SKM-1 (cell line): ENCODE measurements around the gene ROR2.

Source experiments
- DNase-seq: peaks from one replicate; lab custom pipeline; 2025; ENCODE audit not compliant: unreplicated experiment; lab: John Stamatoyannopoulos, UW

Gene ROR2

DNA sequence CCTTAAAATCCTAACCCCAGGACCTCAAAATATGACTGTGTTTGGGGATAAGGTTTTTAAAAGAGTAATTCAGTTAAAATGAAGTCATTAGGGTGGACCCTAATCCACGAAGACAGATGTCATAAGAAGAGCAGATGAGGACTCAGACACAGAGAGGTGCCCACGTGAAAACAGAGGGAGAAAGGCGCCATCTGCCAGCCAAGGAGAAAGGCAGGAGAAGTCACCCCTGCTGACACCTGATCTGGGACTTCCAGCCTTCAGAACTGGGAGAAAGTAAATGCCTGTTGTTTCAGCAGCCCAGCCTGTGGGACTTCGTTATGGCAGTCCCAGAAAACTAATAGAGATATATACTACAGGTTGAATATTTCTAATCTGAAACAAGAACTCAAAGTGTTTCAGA lies 67.4 kb downstream of the ROR2 start:
- DNase-seq, result no peak

DNA sequence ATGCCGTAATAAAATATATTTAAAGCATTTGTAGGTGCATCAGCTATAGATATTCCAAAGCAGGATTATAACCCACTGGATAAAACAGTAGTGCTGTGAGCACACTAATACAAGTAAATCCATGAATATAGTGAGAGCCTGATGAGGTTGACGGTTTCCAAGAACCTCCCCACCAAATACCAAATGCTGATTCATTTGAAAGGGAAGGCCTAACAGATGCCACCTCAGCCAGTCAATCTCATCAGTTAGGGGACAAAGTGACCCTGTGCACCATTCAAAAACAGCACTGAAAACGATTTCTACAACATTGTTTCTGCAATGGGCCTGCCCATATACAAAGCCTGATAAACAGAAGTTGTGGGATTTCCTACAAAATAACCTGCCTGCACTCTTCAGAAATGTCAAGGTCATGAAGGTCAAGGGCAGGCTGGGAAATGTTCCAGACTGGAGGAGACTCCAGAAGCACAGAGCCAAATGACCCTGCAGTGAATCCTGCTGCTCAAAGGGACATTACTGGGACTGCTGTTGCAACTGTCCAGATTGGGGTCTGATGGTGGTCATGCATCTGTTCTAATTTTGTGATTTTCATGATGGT lies 69.6 kb downstream of the ROR2 start:
- DNase-seq, result no peak

DNA sequence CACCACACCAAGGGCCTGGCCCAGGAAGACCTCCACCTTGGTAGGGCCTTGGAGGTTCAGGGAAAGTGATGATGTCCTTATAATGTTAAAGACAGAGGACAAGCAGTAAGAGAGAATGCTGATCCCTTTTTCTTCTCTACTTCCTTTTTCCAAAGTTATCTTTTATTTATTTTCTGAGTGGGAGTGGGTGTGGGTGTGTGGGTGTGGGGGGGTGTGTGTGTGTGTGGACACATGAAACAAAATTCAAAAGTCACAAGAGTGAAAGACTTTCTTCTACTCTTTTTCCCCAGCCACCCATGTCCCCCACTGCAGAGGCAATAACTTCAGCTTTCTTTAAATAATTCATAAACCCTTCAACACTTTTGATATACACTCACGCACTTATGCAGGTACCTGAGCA lies 70.8 kb downstream of the ROR2 start:
- DNase-seq, result no peak

DNA sequence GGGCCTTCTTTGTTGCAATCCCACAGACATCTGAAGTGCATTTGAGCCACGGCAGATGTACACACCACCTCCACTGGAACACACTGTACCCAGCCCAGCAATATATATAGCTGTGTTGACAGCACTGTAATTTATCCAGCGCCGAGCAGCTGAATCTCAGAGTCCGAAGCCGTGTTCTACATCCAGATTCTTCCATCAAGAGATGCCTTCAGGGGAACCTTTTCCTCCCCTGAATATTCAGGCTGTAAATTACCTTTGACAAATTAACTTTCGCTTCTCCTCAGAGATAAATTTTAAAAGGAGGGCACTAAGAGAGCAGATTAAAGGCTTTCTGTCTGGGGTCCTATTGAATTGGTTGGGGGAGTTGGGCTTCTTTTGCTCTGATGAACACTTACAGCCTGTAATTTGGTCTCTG lies 76.4 kb downstream of the ROR2 start:
- no peak for DNase-seq

DNA sequence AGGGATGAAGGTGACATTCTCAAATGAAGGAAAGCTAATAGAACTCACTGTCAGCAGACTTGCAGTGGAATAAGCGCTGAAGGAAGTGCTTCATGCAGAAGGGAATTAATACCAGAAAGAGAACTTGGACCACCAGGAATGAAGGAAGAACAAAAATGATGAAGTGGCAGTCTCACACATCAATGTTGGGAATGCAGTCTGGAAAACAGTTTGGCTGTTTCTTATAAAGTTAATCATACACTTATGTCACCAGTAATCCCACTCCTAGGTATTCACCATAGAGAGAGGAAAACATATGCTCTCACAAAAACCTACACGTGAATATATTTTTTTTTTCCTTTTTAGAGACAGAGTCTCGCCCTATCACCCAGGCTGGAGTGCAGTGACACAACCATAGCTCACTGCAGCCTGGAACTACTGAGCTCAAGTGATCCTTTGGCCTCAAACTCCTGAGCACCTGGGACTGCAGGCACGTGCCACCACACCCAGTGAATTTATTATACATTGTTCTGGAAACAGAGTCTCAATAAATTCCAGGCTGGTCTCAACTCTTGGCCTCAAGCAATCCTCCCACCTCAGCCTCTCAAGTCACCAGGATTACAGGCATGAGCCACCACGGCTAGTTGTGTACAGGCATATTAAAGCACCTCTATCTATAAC lies 81.2 kb downstream of the ROR2 start:
- DNase-seq, result no peak

DNA sequence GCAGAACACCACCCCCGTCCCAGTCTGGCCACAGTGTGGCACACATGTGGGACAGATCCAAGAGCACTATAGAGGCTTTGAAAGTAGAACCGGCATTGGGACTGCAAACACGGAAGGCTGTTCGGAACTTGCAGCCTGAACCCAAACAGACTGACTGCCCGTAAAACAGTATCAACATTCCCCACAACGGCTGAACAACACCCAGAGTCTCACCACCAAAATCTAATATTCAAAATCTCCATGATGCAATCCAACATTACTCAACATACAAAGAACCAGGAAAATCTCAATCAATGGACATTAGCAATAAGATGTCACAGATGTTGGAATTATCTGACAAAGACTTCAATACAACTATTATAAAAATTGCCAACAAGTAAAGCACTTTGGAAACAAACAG lies 82.3 kb downstream of the ROR2 start:
- DNase-seq, result no peak

DNA sequence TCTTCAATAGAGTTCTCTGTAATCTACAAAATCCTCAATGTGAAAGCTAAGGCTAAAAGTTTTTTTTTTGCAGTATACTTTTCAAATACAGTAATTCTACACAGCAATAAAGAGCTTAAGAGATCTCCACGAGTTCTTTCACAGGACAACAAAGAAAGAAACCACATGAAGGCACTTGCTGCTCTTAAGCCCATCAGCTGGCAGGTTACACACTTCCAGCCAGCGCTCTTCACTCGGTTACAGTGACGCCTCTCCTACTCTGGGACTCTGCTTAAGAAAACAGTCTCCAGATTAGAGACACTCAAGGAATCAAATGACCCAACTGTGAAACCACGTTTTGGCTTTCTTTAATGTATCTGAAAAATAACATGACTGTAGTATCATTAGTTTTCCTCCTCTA lies 85.0 kb downstream of the ROR2 start:
- no peak for DNase-seq

DNA sequence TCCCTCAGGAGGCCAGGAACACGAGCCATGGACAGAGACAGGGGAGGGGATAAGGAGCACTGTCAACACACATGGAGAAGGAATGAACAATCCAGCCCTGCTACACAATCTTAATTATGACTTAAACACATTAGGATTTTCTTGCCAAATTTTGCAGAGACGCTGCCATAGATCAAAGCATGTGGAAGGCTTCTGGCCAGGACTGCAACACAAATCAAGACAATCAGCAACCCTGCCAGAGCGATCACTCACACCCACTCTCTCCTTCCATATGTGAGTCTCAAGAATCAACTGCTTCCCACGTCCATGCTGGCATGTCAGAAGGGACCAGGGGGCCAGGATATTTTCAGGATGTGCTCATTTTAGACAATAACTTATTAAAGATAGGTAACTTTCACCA lies 85.6 kb downstream of the ROR2 start:
- no peak for DNase-seq

DNA sequence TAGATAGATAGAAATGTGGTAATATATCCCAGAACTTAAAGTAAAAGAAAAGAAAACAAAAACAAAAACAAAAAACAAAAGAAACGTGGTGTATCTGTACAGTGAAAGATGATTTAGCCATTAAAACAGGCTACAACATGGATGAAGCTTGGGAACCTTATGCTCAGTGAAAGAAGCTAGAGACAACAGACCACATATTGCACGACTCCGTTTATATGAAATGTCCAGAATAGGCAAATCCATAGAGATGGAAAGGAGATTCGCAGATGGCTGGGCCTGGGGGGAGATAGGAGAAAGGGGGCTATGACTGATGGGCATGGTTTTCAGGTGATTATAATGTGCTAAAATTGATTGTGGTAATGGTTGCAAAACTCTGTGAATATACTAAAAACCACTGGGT lies 86.6 kb downstream of the ROR2 start:
- no peak for DNase-seq

DNA sequence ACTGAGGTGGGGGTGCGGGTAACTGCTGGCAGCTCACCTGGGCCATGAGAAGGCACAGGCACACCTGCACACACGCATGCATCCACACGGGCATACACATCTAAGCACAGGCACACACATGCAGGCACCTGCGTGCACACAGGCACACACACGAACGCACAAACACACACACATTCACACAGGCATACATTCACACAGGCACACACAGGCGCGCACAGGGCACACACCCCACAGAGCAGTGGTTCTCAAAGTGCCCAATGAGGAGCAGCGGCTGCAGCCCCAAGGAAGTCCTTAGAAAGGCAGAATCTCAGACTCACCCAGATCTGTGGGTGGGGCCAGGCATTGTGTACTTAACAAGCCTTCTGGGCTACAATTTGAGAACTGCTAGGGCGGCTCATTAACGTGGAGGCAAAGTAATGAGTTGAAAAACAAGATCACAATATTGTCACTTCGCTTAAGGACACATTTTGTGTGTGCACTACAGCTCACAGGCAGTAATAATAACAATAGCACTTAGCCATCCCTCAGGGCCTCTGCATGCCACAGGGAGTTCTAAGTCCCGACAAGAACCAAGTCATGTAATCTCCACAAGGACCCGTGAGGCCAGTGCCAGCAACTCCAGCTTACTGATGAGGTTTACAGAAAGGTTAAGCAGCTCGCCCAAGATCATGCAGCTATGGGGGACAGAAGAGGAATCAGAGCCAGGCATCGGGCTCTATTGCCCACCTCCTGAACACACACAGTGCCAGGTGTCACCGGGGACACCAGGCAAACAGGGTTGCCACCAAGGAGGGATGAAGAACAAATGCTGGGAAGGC lies 91.6 kb downstream of the ROR2 start:
- DNase-seq, result no peak

DNA sequence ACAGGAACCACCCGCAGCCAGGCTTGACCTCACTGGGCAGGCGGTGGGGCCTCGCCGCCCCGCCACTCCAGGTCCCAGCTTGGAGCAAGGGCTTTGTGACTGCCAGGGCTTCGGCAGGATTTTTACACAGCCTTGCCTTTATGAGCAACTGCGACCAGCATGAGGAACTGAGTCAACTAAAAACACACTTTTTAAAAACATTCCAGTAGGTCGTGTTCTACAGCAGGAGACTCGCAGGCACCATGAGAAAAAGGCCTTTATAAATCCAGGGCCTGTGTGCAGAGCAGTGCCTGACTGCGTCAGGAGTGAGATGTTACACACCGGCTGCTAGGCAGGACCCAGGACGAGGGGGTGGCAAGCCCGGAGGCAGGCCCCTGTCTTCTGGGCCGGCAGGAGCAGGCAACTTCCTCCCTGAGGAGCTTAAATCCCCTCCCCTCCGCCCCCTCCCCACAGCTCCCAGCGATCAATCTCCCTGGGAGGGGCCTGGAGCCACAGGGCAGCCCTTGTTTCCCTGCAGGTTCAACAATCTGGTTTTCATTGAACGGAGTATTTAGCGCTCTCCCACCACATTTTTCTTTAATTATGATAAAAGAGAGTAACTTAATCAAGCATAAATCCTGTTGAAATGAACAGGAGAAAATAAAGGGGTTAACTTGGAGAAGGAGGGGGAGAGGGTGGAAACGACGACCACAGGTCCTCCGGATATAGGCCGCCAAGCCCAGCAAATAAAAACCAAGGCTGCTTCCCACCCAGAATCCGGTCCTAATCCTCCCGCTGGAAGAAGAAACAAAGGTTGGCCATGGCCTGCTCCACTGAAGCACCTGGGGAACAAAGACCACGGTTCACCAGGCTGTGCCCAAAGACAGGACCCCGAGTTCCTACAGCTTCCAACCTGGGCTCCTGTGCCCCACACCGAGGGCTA lies 92.5 kb downstream of the ROR2 start:
- no peak for DNase-seq

DNA sequence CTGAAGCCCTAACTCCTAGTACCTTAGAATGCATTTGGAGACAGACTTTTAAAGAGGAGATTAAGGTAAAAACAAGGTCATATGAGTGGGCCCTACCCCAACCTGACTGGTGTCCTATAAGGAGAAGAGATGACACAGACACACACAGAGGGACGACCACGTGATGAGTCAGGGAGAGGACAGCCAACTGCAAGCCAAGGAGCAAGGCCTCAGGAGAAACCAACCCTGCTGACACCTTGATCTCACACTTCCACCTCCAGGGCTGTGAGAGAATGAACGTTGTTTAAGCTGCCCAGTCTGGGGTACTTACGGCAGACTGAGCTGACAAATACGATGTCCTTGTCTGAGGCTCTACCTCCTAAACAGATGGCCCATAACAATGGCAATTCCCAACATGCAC lies 93.6 kb downstream of the ROR2 start:
- no peak for DNase-seq

DNA sequence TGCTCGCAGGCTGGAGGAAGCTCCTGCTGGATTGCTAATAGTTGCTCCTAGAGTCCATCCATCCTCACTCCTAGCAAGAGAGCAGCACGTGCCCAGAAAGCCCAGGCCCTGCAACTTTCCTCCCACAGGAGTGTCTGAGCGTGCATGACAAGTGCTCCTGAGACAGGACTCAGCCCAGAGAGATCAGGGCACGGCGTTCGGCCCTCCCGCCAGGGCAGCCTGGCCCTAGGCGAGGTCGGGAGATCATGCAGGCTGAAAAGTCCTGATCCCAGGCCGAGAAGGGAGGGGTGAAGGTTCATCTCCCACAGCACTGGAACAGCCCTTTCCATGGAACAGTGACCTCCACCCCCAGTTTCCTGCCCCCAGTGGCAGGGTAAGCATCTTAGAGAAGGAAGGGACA lies 94.8 kb downstream of the ROR2 start:
- no peak for DNase-seq

DNA sequence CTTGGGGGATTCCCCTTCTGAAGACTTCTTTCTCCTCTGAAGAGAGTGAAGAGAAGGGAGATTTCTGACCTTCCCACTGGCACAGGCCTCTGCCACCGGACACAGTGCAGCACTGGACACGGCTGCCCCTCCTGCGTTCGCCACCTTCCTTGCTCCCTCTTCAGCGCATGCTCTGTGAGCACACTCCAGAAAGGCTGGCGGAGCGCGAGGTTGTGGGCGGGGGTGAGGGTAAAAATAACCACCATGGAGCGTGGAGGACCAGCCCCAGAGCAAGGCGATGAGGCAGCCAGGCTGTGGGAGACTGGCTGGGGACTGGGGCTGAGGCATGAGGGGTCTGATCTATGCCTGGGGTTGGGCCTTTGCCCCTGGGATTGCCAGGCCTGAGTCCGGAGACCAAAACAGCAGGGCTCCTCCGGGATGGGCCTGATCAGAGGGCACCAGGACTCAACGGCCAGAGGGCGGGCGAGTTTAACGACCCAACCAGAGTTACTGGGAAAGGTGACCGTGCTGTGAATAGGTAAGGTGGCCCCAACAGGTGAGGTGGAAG lies 97.2 kb downstream of the ROR2 start:
- no peak for DNase-seq

DNA sequence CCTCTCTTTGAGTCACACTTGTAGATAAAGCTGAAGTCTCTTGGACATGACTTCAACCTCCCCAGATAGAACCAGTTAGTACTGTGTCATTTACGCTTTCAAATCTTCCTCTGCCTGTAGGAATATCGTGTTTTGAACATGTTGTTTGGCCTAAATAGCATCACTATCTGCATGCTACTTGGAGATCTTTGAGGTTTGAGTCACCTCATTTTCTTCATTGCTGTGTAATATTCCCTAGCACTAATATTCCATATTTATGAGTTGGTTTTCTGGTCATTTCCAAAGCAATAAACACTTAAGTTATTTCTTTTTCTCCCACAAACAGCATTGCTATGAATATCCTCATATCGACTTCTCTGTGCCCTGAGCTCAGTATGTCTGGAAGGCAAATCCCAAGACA lies 100.3 kb downstream of the ROR2 start:
- no peak for DNase-seq

DNA sequence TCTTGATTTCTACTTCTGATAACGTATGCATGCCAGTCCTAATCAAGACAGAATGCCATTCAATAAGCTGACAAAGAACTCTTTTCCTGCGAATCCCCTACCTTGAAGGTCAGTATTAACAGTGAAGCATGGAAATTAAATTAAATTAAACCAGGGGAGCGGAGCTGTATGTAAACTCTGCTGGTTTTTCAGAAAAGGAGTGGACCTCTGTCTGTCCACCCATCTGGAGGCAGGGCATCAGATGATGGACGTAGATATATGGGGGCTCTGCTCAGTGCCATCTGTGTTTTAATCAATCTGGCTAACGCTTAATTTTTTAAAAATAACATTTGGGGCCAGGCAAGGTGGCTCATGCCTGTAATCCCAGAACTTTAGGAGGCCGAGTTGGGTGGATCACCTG lies 101.9 kb downstream of the ROR2 start:
- DNase-seq, result no peak

DNA sequence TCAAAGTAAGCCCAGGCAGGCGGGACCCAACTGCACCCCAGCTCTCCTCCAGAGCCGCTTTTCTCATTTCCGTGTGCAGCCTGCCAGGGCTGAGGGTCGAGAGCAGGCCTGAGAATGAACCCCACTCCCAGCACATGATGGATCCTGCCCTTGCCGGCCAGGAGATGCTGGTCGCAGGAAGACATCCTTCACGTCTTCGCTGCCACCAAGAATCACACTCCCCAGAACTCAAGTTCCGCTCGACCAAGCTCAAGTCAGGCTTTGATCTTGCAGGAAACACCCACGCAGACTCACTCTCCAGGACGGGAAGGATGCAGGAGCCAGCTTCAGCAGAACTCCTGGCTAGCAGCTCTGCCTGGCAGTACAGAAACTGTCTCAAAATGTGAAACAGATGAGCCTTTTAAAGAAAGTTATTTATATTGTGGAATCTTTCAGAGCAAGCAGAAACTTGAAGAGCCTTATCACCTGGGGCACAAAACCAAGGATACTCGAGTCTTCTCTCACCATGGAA lies 102.4 kb downstream of the ROR2 start:
- no peak for DNase-seq

DNA sequence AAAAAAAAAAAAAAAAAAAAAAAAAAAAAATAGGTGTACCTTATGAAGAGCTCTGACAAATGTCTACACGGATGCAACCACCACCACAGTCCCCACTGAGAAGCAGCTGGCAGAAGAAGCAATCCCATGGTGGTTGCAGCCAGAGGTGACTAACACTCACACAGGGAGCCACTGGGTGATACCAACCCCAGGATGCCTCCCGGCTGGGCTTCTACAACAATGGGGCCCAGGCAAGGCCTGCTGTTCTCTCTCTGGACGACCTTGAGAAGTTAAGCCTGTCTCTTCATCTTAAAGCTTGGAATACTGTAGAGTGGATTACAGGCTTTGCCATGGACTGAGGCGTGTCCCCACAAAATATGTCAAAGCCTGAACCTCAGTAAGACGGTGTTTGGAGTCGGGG lies 104.1 kb downstream of the ROR2 start:
- DNase-seq, result no peak

DNA sequence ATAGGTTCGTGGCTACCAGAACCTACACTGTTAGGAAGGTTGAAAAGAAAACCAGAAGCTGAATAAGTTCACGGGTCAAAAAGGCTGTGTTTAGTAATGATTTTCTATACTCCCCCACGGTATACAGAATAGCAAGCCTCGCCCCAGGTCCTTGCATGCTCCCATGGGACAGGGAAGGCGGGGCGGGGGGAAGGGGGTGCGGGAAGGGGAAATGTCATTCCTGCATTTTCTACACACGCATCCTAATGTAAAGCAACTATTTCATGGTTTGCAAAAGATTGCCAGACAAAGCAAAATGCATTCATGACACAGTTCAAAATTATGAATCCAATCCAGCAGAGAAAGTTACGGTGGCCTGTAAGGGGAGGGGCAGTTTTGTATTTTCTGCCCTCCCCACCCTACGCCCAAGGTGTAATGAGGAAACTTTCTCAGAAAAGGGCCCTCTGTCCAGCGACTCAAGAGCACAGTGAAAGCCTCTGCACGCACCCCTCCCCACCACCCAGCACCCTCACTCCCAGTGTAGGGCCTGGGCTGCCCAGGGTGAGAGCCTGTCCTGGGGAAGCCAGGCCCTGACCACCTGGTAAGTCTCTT lies 105.2 kb downstream of the ROR2 start:
- DNase-seq, result no peak

DNA sequence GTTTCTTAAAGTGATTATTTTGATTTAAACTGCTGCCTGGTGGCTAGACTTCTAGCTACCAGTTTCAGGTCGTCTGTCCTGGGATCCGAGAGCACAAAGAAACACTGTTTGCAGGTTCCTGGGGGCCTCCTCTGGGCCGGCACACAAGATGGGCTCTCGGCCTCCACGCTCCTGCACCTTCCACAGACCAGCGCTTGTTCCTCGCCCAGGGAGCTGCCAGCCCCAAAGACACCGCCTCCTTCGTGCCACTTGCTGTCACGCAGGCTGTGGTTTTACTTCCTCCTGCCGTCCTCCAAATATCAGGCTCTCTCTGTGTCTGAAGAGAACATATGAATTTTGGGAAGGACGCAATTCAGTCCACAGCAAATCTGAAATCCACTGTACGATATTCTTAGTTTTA lies 105.8 kb downstream of the ROR2 start:
- no peak for DNase-seq
